Measurements from ENCODE around the gene ANTXRL. TPM values are rescaled to one million over a fixed set of nuclear protein-coding genes. Genes with fewer than 3 reads are reported as not detected.
"Not testable (repeated sequence)": the region's sequence is repeated elsewhere in the genome, so short reads cannot be mapped to it uniquely, and the experiment has no call there.

Gene ANTXRL
- not detected for polyA plus RNA-seq (ENCODE audit: insufficient read length in 3 of 3)
- long read RNA-seq, donor 1, result 0 reads
- long read RNA-seq, donor 2, result 0 reads
- long read RNA-seq, donor 3, result 0 reads
- long read RNA-seq, donor 4, result 0 reads
- long read RNA-seq, donor 5, result 0 reads
- long read RNA-seq, donor 6, result 0 reads
- long read RNA-seq, donor 7, result 0 reads
- long read RNA-seq, donor 8, result 0 reads
- long read RNA-seq, donor 9, result 0 reads
- long read RNA-seq, donor 10, result 0 reads
- long read RNA-seq, donor 11, result 0 reads
- long read RNA-seq, donor 12, result 0 reads
- long read RNA-seq, donor 13, result 0 reads
- long read RNA-seq, donor 14, result 0 reads
- long read RNA-seq, donor 15, result 0 reads
- long read RNA-seq, donor 16, result 0 reads

GRCh38 chr10:46286991-46287693, at the start of gene ANTXRL:
Gene ANTXRL, plus strand, starts transcription at chr10:46286997. Its CDS starts 266 bp downstream, at chr10:46287263.
- DNase-seq (ENCODE audit: extremely low read depth in 1 of 11, low read depth in 9 of 11, low spot score in 4 of 11), result no peak

- DNase-seq (ENCODE audit: extremely low read depth in 1 of 11, low read depth in 9 of 11, low spot score in 4 of 11), result no peak
Measured at GRCh38 chr10:46237815-46238510, 48.8 kb upstream of the ANTXRL start.

DNA sequence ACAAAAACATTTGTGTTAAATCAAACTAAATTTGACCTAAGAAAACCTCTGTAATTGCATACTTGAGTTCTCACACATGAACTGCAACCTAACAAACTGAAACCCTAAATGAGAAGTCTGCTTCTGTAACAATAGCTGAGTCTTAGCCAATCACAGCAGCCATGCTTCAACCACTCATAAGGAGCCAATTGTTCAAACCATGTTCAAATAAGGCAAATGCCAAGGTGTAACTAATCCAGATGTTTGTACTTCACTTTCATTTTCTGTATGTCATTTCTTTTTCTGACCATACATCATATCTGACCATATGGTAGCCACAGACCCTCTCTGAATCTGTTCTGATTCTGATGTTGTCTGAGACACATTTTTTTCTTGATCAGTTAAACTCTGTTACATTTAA, 47.5 kb upstream of the ANTXRL start:
- DNase-seq (ENCODE audit: extremely low read depth in 1 of 11, low read depth in 9 of 11, low spot score in 4 of 11), result no peak

- DNase-seq (ENCODE audit: extremely low read depth in 1 of 11, low read depth in 9 of 11, low spot score in 4 of 11), result no peak
Measured at GRCh38 chr10:46239993-46240683, 46.7 kb upstream of the ANTXRL start.

GRCh38 chr10:46240684-46241565, 45.9 kb upstream of the ANTXRL start:
- DNase-seq (ENCODE audit: extremely low read depth in 1 of 11, low read depth in 9 of 11, low spot score in 4 of 11), result no peak

DNA sequence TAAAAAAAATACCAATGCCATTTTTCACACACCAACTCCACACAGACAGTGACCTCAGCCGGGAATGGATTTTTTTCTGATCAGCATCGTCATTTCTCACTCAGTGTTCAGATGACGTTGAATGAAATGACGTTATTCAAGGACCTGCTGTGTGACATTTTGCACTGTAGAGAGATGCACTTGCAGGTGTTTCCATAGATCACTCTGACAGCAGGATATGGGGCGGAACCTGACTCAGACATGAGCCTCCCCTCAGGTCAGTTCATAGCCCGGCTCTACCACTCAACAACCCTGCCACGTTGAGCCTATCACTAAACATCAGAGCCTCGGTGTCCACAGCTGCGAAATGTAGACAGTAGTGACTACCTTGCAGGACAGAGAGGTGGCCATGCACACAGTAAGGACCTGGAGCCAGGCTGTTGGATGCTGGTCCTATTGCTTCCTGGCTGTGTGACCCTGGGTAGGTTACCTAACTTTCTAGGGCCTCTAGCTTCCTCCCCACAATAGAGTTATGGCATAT, 41.4 kb upstream of the ANTXRL start:
- no peak for DNase-seq (ENCODE audit: extremely low read depth in 1 of 11, low read depth in 9 of 11, low spot score in 4 of 11)

- not testable (repeated sequence) for DNase-seq (ENCODE audit: extremely low read depth in 1 of 11, low read depth in 9 of 11, low spot score in 4 of 11)
Measured at GRCh38 chr10:46246400-46247180, 40.2 kb upstream of the ANTXRL start.

GRCh38 chr10:46247181-46247475, 39.7 kb upstream of the ANTXRL start:
- DNase-seq (ENCODE audit: extremely low read depth in 1 of 11, low read depth in 9 of 11, low spot score in 4 of 11), result no peak

DNA sequence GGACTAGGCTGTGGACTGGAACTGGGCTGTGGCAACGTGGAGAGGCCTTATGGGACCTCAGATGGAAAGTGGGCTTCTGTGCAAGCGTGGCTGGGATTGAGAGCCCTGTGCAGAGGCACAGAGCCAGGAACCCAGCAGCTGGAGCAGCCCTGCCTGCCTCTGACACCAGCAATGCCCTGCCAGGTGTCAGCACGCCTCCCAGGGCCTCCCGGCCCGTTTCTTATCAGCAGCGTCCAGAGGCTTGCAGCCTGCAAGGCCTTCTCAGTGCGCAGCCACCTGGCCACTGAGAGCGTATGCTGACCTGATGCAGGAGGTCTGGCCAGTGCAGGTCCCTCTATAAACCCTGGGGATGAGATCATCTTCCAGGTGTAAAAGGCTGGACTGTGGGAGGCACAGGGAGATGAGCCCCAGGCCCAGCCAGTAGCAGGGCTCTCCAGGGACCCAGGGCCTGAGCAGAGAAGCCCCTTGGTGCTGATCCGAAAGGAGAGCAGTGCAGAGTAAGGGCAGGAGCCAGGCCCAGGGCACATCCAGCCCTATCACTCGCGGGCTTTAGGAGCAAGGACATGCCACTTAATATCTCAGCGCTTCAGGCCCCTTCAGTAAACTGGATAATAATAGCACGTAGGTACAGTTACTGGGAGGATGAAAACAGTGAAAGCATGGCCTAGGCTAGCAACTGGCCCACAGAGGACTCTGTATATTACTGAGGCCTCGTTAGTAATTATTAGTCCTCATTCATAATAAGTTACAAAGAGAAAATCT, 38.8 kb upstream of the ANTXRL start:
- DNase-seq (ENCODE audit: extremely low read depth in 1 of 11, low read depth in 9 of 11, low spot score in 4 of 11), result no peak

GRCh38 chr10:46248651-46249146, 38.1 kb upstream of the ANTXRL start:
- DNase-seq (ENCODE audit: extremely low read depth in 1 of 11, low read depth in 9 of 11, low spot score in 4 of 11), result no peak

GRCh38 chr10:46249617-46250344, 37.0 kb upstream of the ANTXRL start:
- not testable (repeated sequence) for DNase-seq (ENCODE audit: extremely low read depth in 1 of 11, low read depth in 9 of 11, low spot score in 4 of 11)

- no peak for DNase-seq (ENCODE audit: extremely low read depth in 1 of 11, low read depth in 9 of 11, low spot score in 4 of 11)
Measured at GRCh38 chr10:46250481-46250880, 36.3 kb upstream of the ANTXRL start.

DNA sequence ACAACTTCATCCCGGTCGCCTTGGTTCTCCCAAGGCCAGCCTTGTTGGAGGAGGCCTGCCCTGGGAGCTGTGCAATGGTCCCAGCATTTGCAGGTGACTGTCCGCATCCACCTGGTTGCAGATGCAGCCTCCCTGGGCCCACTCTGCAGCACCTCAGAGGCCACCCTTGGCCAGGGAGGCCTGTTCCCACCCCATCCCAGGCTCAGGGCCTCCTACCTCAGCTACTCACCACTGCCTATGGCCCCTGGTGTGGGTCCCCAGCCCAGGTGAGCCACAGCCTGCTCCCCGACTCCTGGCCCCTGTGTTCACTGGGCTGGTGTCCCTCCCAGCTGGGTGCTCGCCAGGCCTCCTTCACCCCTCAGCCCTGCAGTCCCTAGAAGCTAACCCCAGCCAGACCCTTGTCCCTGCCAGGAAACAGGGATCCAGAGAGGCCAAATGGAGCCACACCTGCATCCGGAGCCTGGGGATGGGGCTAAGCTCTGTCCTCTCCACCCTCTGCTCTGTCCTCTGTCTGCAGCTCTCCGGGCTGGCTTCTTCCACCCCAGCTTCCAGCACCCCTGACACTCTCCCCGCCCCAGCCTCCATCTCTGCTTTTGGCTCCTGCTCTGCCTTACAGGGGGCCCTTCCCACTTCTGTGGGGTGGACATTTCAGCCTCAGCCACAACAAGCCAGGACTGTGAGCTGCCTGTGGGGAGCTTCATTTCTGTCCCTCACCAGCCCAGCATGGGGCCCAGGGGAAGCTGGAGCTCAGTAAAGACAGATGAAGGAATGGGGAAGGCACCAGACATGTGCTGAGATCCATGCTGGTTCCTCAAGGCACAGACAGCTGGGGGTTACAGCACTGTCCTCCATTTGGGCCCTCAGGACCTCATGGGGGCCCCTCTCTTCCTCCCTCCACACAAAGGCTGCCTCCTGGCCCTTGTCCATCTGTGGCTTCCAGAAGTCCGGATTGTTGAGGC, 35.6 kb upstream of the ANTXRL start:
- no peak for DNase-seq (ENCODE audit: extremely low read depth in 1 of 11, low read depth in 9 of 11, low spot score in 4 of 11)

DNA sequence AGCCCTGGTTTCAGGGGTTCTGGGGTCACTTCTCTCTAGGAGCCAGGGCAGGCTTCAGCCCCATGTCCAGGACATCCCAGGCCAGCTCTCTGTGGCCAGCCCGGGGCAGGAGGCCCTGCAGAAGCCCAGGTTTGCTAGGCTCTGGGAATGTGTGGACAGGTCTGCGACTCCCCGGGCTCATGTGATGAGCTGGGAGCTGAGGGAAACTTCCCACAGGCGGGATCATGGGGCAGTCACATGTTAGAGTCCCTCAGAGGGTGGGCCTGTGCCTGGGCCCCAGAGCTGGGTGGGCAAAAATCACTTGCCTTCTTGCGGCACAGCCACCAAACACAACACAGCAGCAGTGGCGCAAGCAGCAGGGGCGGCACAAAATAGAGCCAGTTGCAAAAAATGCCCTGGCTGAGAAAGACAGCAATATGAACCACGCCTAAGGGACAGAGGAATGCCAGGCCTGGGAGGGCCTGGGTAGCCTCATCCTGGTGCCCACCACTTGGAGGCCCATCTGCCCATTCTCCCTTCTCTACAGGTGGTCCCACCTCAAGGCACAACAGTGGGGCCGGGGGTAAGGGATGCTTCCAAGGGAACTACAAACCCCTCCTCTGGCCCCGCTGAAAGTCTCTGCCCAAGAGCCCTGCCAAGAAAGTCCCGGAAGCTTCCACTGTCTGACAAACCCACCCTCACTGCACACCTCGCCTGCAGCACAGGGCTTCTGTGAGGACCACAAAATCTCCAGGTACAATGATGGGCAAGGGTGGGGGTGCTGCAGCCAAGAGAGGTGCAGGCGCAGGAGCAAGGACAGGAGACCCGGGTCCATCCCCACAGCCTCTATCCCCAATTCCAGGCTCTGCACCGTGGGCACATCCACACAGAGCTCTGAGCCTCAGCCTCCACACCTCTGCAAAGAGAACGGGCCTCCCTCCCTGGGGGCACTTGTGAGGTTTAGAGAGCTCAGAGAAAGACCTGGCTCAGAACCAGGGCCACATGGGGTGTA, 34.6 kb upstream of the ANTXRL start:
- DNase-seq (ENCODE audit: extremely low read depth in 1 of 11, low read depth in 9 of 11, low spot score in 4 of 11), result no peak
